T follicular helper cell (primary cell): ENCODE measurements around the gene PSD2.

Experiments
- DNase-seq: peaks from one replicate; pipeline ENCODE4 v3.0.0-alpha.2; 2020; ENCODE audit warnings: low read depth

PSD2 gene

GRCh38 chr5:139763280-139763929 is 32.2 kb upstream of the PSD2 start:
- no peak for DNase-seq

GRCh38 chr5:139763930-139764791 is 31.4 kb upstream of the PSD2 start:
- DNase-seq, result no peak

GRCh38 chr5:139764886-139765408 is 30.7 kb upstream of the PSD2 start:
- no peak for DNase-seq

GRCh38 chr5:139765409-139766217 is 30.0 kb upstream of the PSD2 start:
- DNase-seq, result peak; percentile 72

- no peak for DNase-seq
Observed at GRCh38 chr5:139767960-139768359, 27.6 kb upstream of the PSD2 start.

- DNase-seq, result no peak
Observed at GRCh38 chr5:139768807-139769465, 26.7 kb upstream of the PSD2 start.

- DNase-seq, result no peak
Observed at GRCh38 chr5:139769477-139769876, 26.1 kb upstream of the PSD2 start.

GRCh38 chr5:139770722-139771121 is 24.9 kb upstream of the PSD2 start:
- DNase-seq, result no peak

- no peak for DNase-seq
Observed at GRCh38 chr5:139772089-139772791, 23.4 kb upstream of the PSD2 start.

- no peak for DNase-seq
Observed at GRCh38 chr5:139772927-139773690, 22.5 kb upstream of the PSD2 start.

GRCh38 chr5:139774980-139775661 is 20.5 kb upstream of the PSD2 start:
- peak; percentile 63 for DNase-seq

GRCh38 chr5:139775872-139776271 is 19.7 kb upstream of the PSD2 start:
- no peak for DNase-seq

GRCh38 chr5:139776861-139777260 is 18.7 kb upstream of the PSD2 start:
- no peak for DNase-seq

GRCh38 chr5:139783436-139783965 is 12.1 kb upstream of the PSD2 start:
- no peak for DNase-seq

GRCh38 chr5:139784488-139784887 is 11.1 kb upstream of the PSD2 start:
- no peak for DNase-seq

GRCh38 chr5:139787257-139787567 is 8.4 kb upstream of the PSD2 start:
- DNase-seq, result no peak

GRCh38 chr5:139787568-139788293 is 7.9 kb upstream of the PSD2 start:
- DNase-seq, result peak; percentile 68

GRCh38 chr5:139788294-139788910 is 7.2 kb upstream of the PSD2 start:
- DNase-seq, result no peak
